Endothelial cell of umbilical vein (primary cell): ENCODE measurements around the gene NT5DC4. TPM values are rescaled to one million over a fixed set of nuclear protein-coding genes. Genes with fewer than 3 reads are reported as not detected.

Experiments
- BruUV-seq: library from RNA; stranded (reverse); fragments of 400-500 nt; replicated peaks from 2 replicates; lab custom pipeline; 2021; lab: Mats Ljungman, UMichigan
- CTCF ChIA-PET: fragments of 300-600, 350-600 bp; sonication (Branson Sonifier 250); formaldehyde crosslinking; loops from one replicate; lab custom pipeline; 2021; ENCODE audit warnings: antibody characterized with exemption, inconsistent platforms; lab: Charles Lee
- POLR2A ChIA-PET: fragments of 300-600, 350-600 bp; sonication (Branson Sonifier 250); formaldehyde crosslinking; loops from one replicate; lab custom pipeline; 2021; ENCODE audit warnings: antibody characterized with exemption, inconsistent platforms; lab: Charles Lee
- DNase-seq: peaks from one replicate; pipeline ENCODE4 v3.0.0-alpha.2; 2011; ENCODE audit warnings: low read depth, low spot score
- FAIRE-seq: peaks from 2 replicates; lab custom pipeline; 2011; peaks lifted over from hg19 to GRCh38; lab: Jason Lieb, UNC
- H2AFZ ChIP-seq: 2 replicates; pipeline ENCODE4 v1.6.0; 2012; ENCODE audit warnings: low read depth, low read length, control low read depth, inconsistent platforms
- H3K27ac ChIP-seq: 2 replicates; pipeline ENCODE4 v1.5.1; 2011; ENCODE audit warnings: low read depth, mild to moderate bottlenecking, control low read depth, low read length, moderate library complexity; ENCODE audit not compliant: insufficient read depth
- H3K27me3 ChIP-seq, 2 experiments: 2 replicates each; pipeline versions ENCODE4 v1.6.0 to v1.6.1; 2011; ENCODE audit warnings: low read length in 2 of 2, mixed read lengths in 1 of 2; ENCODE audit not compliant: control insufficient read depth in 2 of 2, insufficient read depth in 2 of 2
- H3K36me3 ChIP-seq, 2 experiments: 2 replicates in 1 of 2; 3 replicates in 1 of 2; pipeline ENCODE4 v1.5.1; 2011; ENCODE audit warnings: low read length in 2 of 2, mild to moderate bottlenecking in 1 of 2, moderate library complexity in 1 of 2; ENCODE audit not compliant: control insufficient read depth in 2 of 2, insufficient read depth in 2 of 2; ENCODE audit errors: extremely low read depth in 1 of 2
- H3K4me1 ChIP-seq: 3 replicates; pipeline ENCODE4 v1.5.1; 2011; ENCODE audit warnings: mild to moderate bottlenecking, low read length; ENCODE audit not compliant: control insufficient read depth, insufficient read depth; ENCODE audit errors: extremely low read depth
- H3K4me2 ChIP-seq: 2 replicates; pipeline ENCODE4 v1.6.1; 2011; ENCODE audit warnings: low read length, control low read depth, mixed read lengths; ENCODE audit not compliant: insufficient read depth
- H3K4me3 ChIP-seq, 3 experiments: fragments of 200-600 bp in 1 of 3; sonication (generic), shearing (Covaris generic) in 1 of 3; replicated peaks in 1 of 3; 2 replicates each; pipeline ENCODE4 v1.5.1; 2011 to 2016; ENCODE audit warnings: control low read depth in 3 of 3, low read length in 3 of 3, mild to moderate bottlenecking in 2 of 3, inconsistent platforms in 1 of 3, low read depth in 1 of 3, moderate library complexity in 1 of 3; ENCODE audit not compliant: insufficient read depth in 1 of 3
- H3K79me2 ChIP-seq: 2 replicates; pipeline ENCODE4 v1.6.0; 2012; ENCODE audit warnings: low read length, inconsistent platforms; ENCODE audit not compliant: control insufficient read depth, insufficient read depth
- H3K9ac ChIP-seq: replicated peaks from 2 replicates; pipeline ENCODE3; 2011; ENCODE audit warnings: low read length, control low read depth; ENCODE audit not compliant: insufficient read depth; ENCODE audit errors: extremely low read depth
- H3K9me1 ChIP-seq: replicated peaks from 3 replicates; pipeline ENCODE4 v1.6.0; 2011; ENCODE audit warnings: mild to moderate bottlenecking, low read length; ENCODE audit not compliant: control insufficient read depth, insufficient read depth; ENCODE audit errors: extremely low read depth
- H3K9me3 ChIP-seq: replicated peaks from 2 replicates; pipeline ENCODE4 v1.5.1; 2012; ENCODE audit warnings: low read length, inconsistent platforms; ENCODE audit not compliant: control insufficient read depth, insufficient read depth
- H4K20me1 ChIP-seq: replicated peaks from 2 replicates; pipeline ENCODE3; 2011; ENCODE audit warnings: mild to moderate bottlenecking, low read length; ENCODE audit not compliant: control insufficient read depth, insufficient read depth; ENCODE audit errors: extremely low read depth
- EZH2 ChIP-seq: IDR thresholded peaks from 2 replicates; pipeline ENCODE4 v1.6.1; 2012; ENCODE audit warnings: borderline replicate concordance, low read depth, mild to moderate bottlenecking, moderate library complexity, low read length, inconsistent platforms; ENCODE audit not compliant: severe bottlenecking
- FOS ChIP-seq: IDR thresholded peaks from 2 replicates; pipeline ENCODE4 v1.6.1; 2011; ENCODE audit warnings: mild to moderate bottlenecking, low read length, moderate library complexity, borderline replicate concordance; ENCODE audit not compliant: insufficient read depth
- GATA2 ChIP-seq: IDR thresholded peaks from 2 replicates; pipeline ENCODE4 v1.7.0; 2011; ENCODE audit warnings: low read depth, mild to moderate bottlenecking, moderate library complexity, mixed read lengths, low read length; ENCODE audit not compliant: insufficient read length, insufficient read depth
- JUN ChIP-seq: IDR thresholded peaks from 2 replicates; pipeline ENCODE4 v1.6.1; 2011; ENCODE audit warnings: borderline replicate concordance, low read depth; ENCODE audit not compliant: insufficient read length, insufficient read depth
- MAX ChIP-seq: IDR thresholded peaks from 2 replicates; pipeline ENCODE4 v1.6.1; 2011; ENCODE audit not compliant: insufficient read depth, insufficient read length
- MYC ChIP-seq: IDR thresholded peaks from one replicate; pipeline ENCODE4 v1.6.1; 2011; ENCODE audit warnings: mild to moderate bottlenecking, low read depth, low read length
- POLR2A ChIP-seq: IDR thresholded peaks from 2 replicates; pipeline ENCODE4 v1.6.1; 2012; ENCODE audit warnings: low read depth, mild to moderate bottlenecking, control low read depth, low read length
- POLR2AphosphoS5 ChIP-seq: IDR thresholded peaks from 2 replicates; pipeline ENCODE4 v1.6.1; 2012; ENCODE audit warnings: low read depth, mild to moderate bottlenecking, control low read depth, low read length, moderate library complexity; ENCODE audit not compliant: insufficient read depth
- dilution Hi-C: fragments of 300-500 bp; cut with MboI; formaldehyde crosslinking; loops from one replicate; pipeline ENCODE4 v1.15.0; 2019; ENCODE audit warnings: low sequenced_read_pairs; ENCODE audit not compliant: extremely low pct_ligation_motif_present
- intact Hi-C: fragments of 100-400 bp; cut with micrococcal nuclease; formaldehyde crosslinking; loops from one replicate; pipeline ENCODE4 v1.10.0; 2022
- polyA plus RNA-seq, 4 experiments: library from polyadenylated mRNA; depleted of rRNA in 3 of 4; stranded (reverse) in 3 of 4; unstranded in 1 of 4; fragments of >200 nt; gene quantifications; 2 replicates each; pipeline versions ENCODE4 v1.2.1 to v1.2.3, GENCODE V29; 2011 to 2012; ENCODE audit warnings: missing spikeins in 1 of 4
- total RNA-seq: library from RNA; stranded (reverse); gene quantifications from 2 replicates; pipeline ENCODE4 v1.2.3, GENCODE V29; 2021
- TF ChIP-seq, protein P1 (sequence below), 2 donors: IDR thresholded peaks; 1 replicate in 1 of 2; 2 replicates in 1 of 2; pipeline ENCODE4 v1.5.1; 2011; ENCODE audit warnings: low read length in 2 of 2, mild to moderate bottlenecking in 2 of 2, moderate library complexity in 2 of 2, control low read depth in 1 of 2, inconsistent platforms in 1 of 2, low read depth in 1 of 2; ENCODE audit not compliant: insufficient read depth in 1 of 2; ENCODE audit errors: extremely low read depth in 1 of 2

The NT5DC4 gene
- total and polyA plus RNA-seq, 2 donors (not counting 3 experiments of a cell fraction or from before 2014, with no cell fraction given) = not detected

DNA sequence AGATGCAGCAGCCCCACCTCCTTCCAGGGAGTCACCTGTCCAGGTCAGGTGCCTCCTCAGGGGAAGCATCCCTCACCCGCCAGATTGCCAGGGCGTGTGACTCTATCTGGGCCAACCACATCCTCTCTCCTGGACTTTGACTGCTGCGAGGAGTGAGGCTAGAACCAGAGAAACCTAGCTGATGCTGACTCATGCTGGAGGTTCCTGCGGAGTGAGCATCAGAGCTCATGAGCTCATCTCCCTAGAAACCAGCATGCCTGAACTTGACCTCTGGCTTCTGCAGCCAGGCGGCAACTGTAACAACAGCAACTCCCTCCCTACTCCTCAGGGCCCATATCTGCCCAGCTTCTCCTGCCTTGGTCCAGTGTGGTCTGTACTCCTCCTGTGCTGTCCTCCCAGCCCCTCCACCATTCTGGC, 28.3 kb upstream of the NT5DC4 start:
- peak; percentile 73 for DNase-seq
- TF ChIP-seq POLR2A = no peak
- TF ChIP-seq POLR2AphosphoS5 = peak; percentile 63
- TF ChIP-seq EZH2 = no peak
- TF ChIP-seq MYC = no peak
- TF ChIP-seq JUN = peak; percentile 77
- TF ChIP-seq, protein P1, sequence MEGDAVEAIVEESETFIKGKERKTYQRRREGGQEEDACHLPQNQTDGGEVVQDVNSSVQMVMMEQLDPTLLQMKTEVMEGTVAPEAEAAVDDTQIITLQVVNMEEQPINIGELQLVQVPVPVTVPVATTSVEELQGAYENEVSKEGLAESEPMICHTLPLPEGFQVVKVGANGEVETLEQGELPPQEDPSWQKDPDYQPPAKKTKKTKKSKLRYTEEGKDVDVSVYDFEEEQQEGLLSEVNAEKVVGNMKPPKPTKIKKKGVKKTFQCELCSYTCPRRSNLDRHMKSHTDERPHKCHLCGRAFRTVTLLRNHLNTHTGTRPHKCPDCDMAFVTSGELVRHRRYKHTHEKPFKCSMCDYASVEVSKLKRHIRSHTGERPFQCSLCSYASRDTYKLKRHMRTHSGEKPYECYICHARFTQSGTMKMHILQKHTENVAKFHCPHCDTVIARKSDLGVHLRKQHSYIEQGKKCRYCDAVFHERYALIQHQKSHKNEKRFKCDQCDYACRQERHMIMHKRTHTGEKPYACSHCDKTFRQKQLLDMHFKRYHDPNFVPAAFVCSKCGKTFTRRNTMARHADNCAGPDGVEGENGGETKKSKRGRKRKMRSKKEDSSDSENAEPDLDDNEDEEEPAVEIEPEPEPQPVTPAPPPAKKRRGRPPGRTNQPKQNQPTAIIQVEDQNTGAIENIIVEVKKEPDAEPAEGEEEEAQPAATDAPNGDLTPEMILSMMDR (IDR thresholded peaks at IDR 0.05; ENCODE audit: extremely low read depth in 1 of 2, insufficient read depth in 1 of 2, low read depth in 1 of 2, low read length in 2 of 2) = no peak
- TF ChIP-seq FOS = peak; percentile 88
- no peak for TF ChIP-seq MAX
- no peak for TF ChIP-seq GATA2
- peak overlapping the region; percentile 20 for H3K9ac ChIP-seq
- no peaks in the 10 kb centered on the region for H3K36me3 ChIP-seq
- peaks cover 41% of the 10 kb centered on the region for H3K4me1 ChIP-seq
- H3K4me2 ChIP-seq = no peak overlapping the region
- H3K9me3 ChIP-seq = no peaks in the 10 kb centered on the region
- ChIA-PET CTCF (interaction anchor here (0.7 to 5.3 kb wide), 10 partner anchors 14 to 94 kb away, joined by 3 to 73 read pairs (median 10); partner anchors contain the start of gene SLC20A1), POLR2A (interaction anchor here (0.7 kb wide), 1 partner anchor 47 kb away, joined by 3 read pairs; no protein-coding TSS in a partner anchor)
- no TSS peak for BruUV-seq
- no peak overlapping the region for H3K4me3 ChIP-seq
- no peaks in the 10 kb centered on the region for H3K27me3 ChIP-seq
- intact Hi-C loops = loop anchor here (1.0 to 5.0 kb wide), 2 partner anchors 108 to 120 kb away; partner anchors contain the start of gene CHCHD5
- H3K9me1 ChIP-seq = no peaks in the 10 kb centered on the region
- peak overlapping the region; percentile 72 for H3K27ac ChIP-seq
- dilution Hi-C loops = no loop called here
- no peaks in the 10 kb centered on the region for H4K20me1 ChIP-seq
- no peaks in the 10 kb centered on the region for H3K79me2 ChIP-seq
- H2AFZ ChIP-seq = peak overlapping the region; percentile 35
- FAIRE-seq = peak; percentile 99
